CD4-positive, alpha-beta T cell treated with Interleukin-15 for 4 hours (primary cell): ENCODE measurements around the gene LRRC72.
A peak's percentile ranks its signal among the peaks of the same experiment; 100 is the strongest.
"Not testable (repeated sequence)": the region's sequence is repeated elsewhere in the genome, so short reads cannot be mapped to it uniquely, and the experiment has no call there.

ENCODE experiments used
- DNase-seq: peaks from one replicate; pipeline ENCODE4 v3.0.0-alpha.2; 2020; ENCODE audit warnings: low spot score

The LRRC72 gene

GRCh38 chr7:16528520-16528919 is 1.9 kb downstream of the LRRC72 start:
- DNase-seq, result no peak

- no peak for DNase-seq
Observed at GRCh38 chr7:16529697-16530096, 3.1 kb downstream of the LRRC72 start.

DNA sequence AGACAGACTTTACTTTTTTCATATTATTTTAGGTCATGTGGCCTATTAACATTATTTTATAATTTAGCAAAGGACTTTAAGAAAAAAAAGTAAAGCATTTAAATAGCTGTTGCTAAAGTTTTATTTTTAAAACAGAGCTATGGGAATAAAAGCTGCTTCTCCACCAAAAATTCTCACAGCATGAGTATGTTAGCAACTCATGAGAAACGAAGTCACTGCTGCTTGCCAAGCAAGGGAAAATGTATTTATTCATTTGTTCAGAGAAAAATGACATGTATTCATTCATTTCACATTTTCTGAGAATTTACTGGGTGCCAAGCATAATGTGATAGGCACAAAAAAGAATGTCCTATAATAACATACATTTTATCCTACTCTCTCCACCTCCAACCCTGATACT is 5.1 kb downstream of the LRRC72 start:
- no peak for DNase-seq

DNA sequence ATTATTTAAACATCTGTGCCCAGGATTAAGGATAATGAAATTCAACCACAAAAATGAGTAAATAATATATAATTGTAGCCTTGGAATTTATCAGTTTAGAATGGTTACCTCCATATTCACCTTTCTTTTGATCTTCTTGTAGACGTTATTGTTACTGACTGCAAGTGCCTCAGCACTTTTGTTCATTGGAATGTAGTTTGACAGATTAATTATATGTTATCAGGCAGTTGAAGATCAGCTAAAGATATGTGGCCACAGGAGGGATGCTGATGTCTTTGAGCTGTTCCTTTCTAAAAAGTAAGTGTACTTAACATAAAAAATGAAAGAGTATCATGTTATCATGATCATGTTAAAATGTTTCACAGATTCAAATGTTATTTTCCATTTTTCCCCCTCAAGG is 5.6 kb downstream of the LRRC72 start:
- no peak for DNase-seq

GRCh38 chr7:16535500-16535899 is 8.9 kb downstream of the LRRC72 start:
- no peak for DNase-seq

- not testable (repeated sequence) for DNase-seq
Observed at GRCh38 chr7:16540559-16540958, 13.9 kb downstream of the LRRC72 start.

DNA sequence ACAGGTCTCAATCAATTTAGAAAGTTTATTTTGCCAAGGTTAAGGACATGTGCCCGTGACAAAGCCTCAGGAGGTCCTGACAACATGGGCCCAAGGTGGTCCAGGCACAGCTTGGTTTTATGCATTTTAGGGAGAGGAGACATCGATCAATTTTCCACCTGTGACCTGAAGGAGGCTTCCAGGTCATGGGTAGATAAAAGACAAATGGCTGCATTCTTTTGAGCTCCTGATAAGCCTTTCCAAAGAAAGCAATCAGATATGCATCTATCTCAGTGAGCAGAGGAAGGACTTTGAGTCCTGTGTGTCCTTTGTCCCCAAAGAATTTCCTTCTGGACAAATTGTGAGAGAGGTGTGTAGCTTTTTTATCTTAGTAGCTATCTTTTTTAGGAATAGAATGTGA is 15.8 kb downstream of the LRRC72 start:
- no peak for DNase-seq

DNA sequence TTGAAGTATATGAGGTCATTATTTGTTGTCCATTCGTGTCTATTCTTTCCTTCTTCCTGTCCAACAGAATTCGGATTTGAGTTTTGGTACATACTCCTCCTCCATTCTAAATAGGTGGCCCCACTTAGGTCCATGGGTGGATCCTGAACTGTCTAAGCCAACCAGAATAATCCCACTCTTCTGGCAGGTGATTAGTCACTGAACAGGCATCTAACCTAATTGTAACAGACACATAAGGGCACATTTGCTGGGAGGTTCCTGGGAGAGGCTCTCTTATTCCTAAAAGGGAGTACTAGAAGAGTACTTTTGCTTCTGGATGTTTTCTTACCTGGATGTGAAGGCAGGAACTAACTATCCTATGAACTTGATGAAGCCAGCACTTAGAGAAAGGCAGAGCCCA is 16.8 kb downstream of the LRRC72 start:
- no peak for DNase-seq

DNA sequence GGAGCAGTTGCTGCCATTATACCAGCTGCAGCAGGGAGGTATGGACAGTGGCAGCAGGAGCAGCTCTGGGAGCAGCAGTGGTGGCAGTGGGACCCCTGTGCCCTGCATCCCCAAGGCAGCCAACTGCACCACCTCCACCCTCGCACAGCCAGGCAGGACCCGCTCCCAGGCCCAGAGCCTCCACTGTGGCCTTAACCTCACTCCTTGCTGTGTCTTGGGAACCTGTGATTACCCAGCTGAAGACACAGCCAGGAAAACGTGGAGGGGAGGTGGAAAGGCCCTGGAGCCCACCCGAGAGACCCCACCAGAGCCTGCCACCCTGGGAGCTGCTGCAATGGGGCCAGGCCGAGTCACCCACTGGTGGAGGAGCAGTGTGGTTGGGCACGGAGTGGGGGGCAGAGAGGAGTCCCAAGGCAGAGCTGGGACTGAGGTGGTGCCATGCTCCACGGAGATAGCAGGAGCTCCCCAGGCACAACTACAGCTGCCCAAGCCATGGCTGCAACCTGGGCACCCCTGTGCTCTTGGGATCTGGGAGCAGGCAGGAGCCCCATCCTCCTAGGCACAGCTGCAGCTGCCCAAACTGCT is 20.4 kb downstream of the LRRC72 start:
- no peak for DNase-seq

GRCh38 chr7:16548428-16548827 is 21.8 kb downstream of the LRRC72 start:
- DNase-seq, result no peak

DNA sequence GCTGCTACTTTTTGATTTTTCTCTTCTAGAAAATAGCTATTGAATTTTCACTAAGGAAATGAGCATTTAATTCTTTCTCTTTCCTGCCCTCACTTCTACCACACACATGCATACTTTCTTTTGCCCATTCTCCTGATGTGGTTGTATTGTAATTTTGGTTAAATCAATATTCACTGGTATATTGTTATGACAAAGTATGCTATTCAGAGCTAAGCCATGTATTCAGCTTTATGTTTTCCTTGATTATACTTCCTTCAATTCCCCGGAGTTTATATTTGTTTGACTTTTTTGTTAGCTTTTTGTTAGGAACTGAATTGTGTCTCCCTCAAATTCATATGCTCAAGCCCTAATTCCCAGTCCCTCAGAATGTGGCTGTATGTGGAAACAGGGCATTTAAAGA is 24.0 kb downstream of the LRRC72 start:
- DNase-seq, result no peak

- DNase-seq, result no peak
Observed at GRCh38 chr7:16554518-16555236, 28.1 kb downstream of the LRRC72 start.

- DNase-seq, result no peak
Observed at GRCh38 chr7:16556359-16556758, 29.7 kb downstream of the LRRC72 start.

- no peak for DNase-seq
Observed at GRCh38 chr7:16558761-16559302, 32.2 kb downstream of the LRRC72 start.

- no peak for DNase-seq
Observed at GRCh38 chr7:16559497-16560179, 33.0 kb downstream of the LRRC72 start.

DNA sequence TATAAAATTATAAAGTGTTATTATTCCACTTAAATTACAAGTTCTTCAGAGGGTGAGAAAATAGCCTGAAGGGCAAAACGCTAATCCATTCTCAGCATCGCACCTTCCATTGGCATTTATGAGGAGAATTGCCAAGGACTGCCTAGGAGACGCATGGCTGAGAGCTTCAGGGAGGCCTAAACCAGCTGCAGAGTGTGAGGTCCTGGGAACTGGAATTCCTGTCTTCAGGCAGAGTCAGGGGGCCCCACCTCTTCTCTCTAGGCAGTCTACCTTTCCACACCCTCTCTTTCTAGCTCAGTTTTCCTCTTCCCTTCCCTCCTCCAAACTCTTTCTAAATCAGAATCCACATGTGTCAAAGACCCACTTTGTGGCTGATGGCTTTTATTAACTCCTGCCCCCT is 35.3 kb downstream of the LRRC72 start:
- DNase-seq, result no peak

- DNase-seq, result no peak
Observed at GRCh38 chr7:16562456-16563220, 36.0 kb downstream of the LRRC72 start.

GRCh38 chr7:16563281-16564022 is 36.8 kb downstream of the LRRC72 start:
- DNase-seq, result peak; percentile 6

DNA sequence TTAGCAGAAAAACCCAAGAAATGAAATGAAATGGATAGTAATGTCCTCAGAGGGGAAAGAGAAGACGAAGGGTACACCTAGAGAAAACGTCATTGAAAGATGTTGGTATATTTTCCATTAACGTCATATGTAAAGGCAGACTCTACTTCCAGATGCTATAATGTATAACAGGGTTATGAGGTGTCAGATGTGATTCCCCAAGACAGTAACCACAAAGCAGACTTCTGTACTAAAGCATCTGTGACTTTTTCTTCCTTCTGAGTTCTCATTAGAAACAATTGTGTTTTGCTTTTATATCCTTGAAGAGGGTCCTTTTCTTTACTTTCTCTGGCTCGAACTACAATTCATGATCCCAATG is 37.4 kb downstream of the LRRC72 start:
- DNase-seq, result no peak

- peak; percentile 59 for DNase-seq
Observed at GRCh38 chr7:16564909-16565426, 38.3 kb downstream of the LRRC72 start.

GRCh38 chr7:16571941-16572340 is 45.3 kb downstream of the LRRC72 start:
- no peak for DNase-seq

GRCh38 chr7:16579216-16579615 is 52.6 kb downstream of the LRRC72 start:
- DNase-seq, result no peak
